T-helper 2 cell treated with Interferon-gamma antibody and Interleukin-4, amounts not matched to agents 5 μg/mL and 100 μg/mL, for 36 hours (primary cell): ENCODE results near the gene STEAP1B.

ENCODE experiments used
- DNase-seq: peaks from one replicate; pipeline ENCODE4 v3.0.0; 2021; ENCODE audit warnings: low spot score
- H3K27ac Mint-ChIP-seq: one replicate; pipeline ENCODE4 v1.8.0; 2021; ENCODE audit warnings: mild to moderate bottlenecking, mixed read lengths
- H3K27me3 Mint-ChIP-seq: one replicate; pipeline ENCODE4 v1.8.0; 2021; ENCODE audit warnings: low read depth, mixed read lengths
- H3K36me3 Mint-ChIP-seq: one replicate; pipeline ENCODE4 v1.8.0; 2021; ENCODE audit warnings: low read depth, mixed read lengths
- H3K4me1 Mint-ChIP-seq: one replicate; pipeline ENCODE4 v1.8.0; 2021; ENCODE audit warnings: low read depth, mixed read lengths
- H3K4me3 Mint-ChIP-seq: one replicate; pipeline ENCODE4 v1.8.0; 2022; ENCODE audit warnings: mild to moderate bottlenecking, moderate library complexity, mixed read lengths
- H3K9me3 Mint-ChIP-seq: one replicate; pipeline ENCODE4 v1.8.0; 2021; ENCODE audit warnings: mixed read lengths

Gene STEAP1B

GRCh38 chr7:22385326-22385725 is 114.7 kb downstream of the STEAP1B start:
- H3K27ac Mint-ChIP-seq, result no peak overlapping the region
- no peaks in the 10 kb centered on the region for H3K36me3 Mint-ChIP-seq
- no peaks in the 10 kb centered on the region for H3K4me1 Mint-ChIP-seq
- H3K4me3 Mint-ChIP-seq, result no peak overlapping the region
- H3K9me3 Mint-ChIP-seq, result no peaks in the 10 kb centered on the region
- H3K27me3 Mint-ChIP-seq, result peaks cover 35% of the 10 kb centered on the region
- DNase-seq, result no peak

- Mint-ChIP-seq H3K4me1 (no peaks in the 10 kb centered on the region), H3K36me3 (no peaks in the 10 kb centered on the region), H3K27me3 (peaks cover 34% of the 10 kb centered on the region), H3K9me3 (no peaks in the 10 kb centered on the region), H3K4me3 (no peak overlapping the region), H3K27ac (no peak overlapping the region)
- DNase-seq, result no peak
These were observed 119.7 kb downstream of the STEAP1B start for GRCh38 chr7:22380333-22380732.

GRCh38 chr7:22378199-22378980 is 121.6 kb downstream of the STEAP1B start:
- Mint-ChIP-seq H3K27ac (no peak overlapping the region), H3K36me3 (no peaks in the 10 kb centered on the region), H3K4me1 (no peaks in the 10 kb centered on the region)

GRCh38 chr7:22377703-22378102 is 122.3 kb downstream of the STEAP1B start:
- no peaks in the 10 kb centered on the region for H3K4me1 Mint-ChIP-seq
- H3K36me3 Mint-ChIP-seq, result no peaks in the 10 kb centered on the region
- peaks cover 21% of the 10 kb centered on the region for H3K27me3 Mint-ChIP-seq
- no peak for DNase-seq
- no peaks in the 10 kb centered on the region for H3K9me3 Mint-ChIP-seq
- H3K4me3 Mint-ChIP-seq, result no peak overlapping the region
- H3K27ac Mint-ChIP-seq, result no peak overlapping the region

More at GRCh38 chr7:22378199-22378980, 121.6 kb downstream of the STEAP1B start:
- Mint-ChIP-seq H3K4me3 (no peak overlapping the region), H3K9me3 (no peaks in the 10 kb centered on the region), H3K27me3 (peaks cover 22% of the 10 kb centered on the region)
- DNase-seq, result no peak

- no peak overlapping the region for H3K27ac Mint-ChIP-seq
- H3K4me1 Mint-ChIP-seq, result no peaks in the 10 kb centered on the region
- H3K9me3 Mint-ChIP-seq, result no peaks in the 10 kb centered on the region
- H3K4me3 Mint-ChIP-seq, result no peak overlapping the region
- H3K36me3 Mint-ChIP-seq, result no peaks in the 10 kb centered on the region
- peaks cover 11% of the 10 kb centered on the region for H3K27me3 Mint-ChIP-seq
- DNase-seq, result no peak
These were observed 124.5 kb downstream of the STEAP1B start for GRCh38 chr7:22375359-22376048.

GRCh38 chr7:22373911-22374310 is 126.1 kb downstream of the STEAP1B start:
- H3K27me3 Mint-ChIP-seq, result peaks cover 17% of the 10 kb centered on the region
- no peaks in the 10 kb centered on the region for H3K4me1 Mint-ChIP-seq

GRCh38 chr7:22373388-22373787 is 126.6 kb downstream of the STEAP1B start:
- DNase-seq, result no peak
- Mint-ChIP-seq H3K4me1 (no peaks in the 10 kb centered on the region), H3K27me3 (peaks cover 17% of the 10 kb centered on the region), H3K9me3 (no peaks in the 10 kb centered on the region), H3K36me3 (no peaks in the 10 kb centered on the region), H3K4me3 (no peak overlapping the region), H3K27ac (no peak overlapping the region)

More at GRCh38 chr7:22373911-22374310, 126.1 kb downstream of the STEAP1B start:
- Mint-ChIP-seq H3K9me3 (no peaks in the 10 kb centered on the region), H3K4me3 (no peak overlapping the region), H3K27ac (no peak overlapping the region), H3K36me3 (no peaks in the 10 kb centered on the region)
- no peak for DNase-seq

GRCh38 chr7:22372863-22373262 is 127.1 kb downstream of the STEAP1B start:
- Mint-ChIP-seq H3K36me3 (no peaks in the 10 kb centered on the region), H3K4me1 (no peaks in the 10 kb centered on the region), H3K4me3 (no peak overlapping the region), H3K27ac (no peak overlapping the region), H3K27me3 (peaks cover 17% of the 10 kb centered on the region), H3K9me3 (no peaks in the 10 kb centered on the region)
- no peak for DNase-seq

- H3K36me3 Mint-ChIP-seq, result no peaks in the 10 kb centered on the region
- H3K4me1 Mint-ChIP-seq, result no peaks in the 10 kb centered on the region
- no peak for DNase-seq
- no peak overlapping the region for H3K4me3 Mint-ChIP-seq
- no peaks in the 10 kb centered on the region for H3K9me3 Mint-ChIP-seq
- H3K27ac Mint-ChIP-seq, result no peak overlapping the region
- peaks cover 12% of the 10 kb centered on the region for H3K27me3 Mint-ChIP-seq
These were observed 128.1 kb downstream of the STEAP1B start for GRCh38 chr7:22371878-22372277.
